ENCODE data around the gene SMIM31. TPM values are rescaled to one million over a fixed set of nuclear protein-coding genes. Genes with fewer than 3 reads are reported as not detected.

SMIM31 gene
- total RNA-seq: not detected in 2 replicates

GRCh38 chr4:164753873-164754488 is at the start of gene SMIM31:
SMIM31 (plus strand) TSS chr4:164754131; CDS start chr4:164770444, 16,313 bp downstream.
- intact Hi-C loops (cut with micrococcal nuclease): no loop called here

- intact Hi-C loops (cut with micrococcal nuclease): no loop called here
Observed at GRCh38 chr4:164706675-164707074, 47.3 kb upstream of the SMIM31 start.

- intact Hi-C loops (cut with micrococcal nuclease): no loop called here
Observed at GRCh38 chr4:164716901-164717300, 37.0 kb upstream of the SMIM31 start.

- intact Hi-C loops (cut with micrococcal nuclease): no loop called here
Observed at GRCh38 chr4:164718827-164719226, 35.1 kb upstream of the SMIM31 start.

- intact Hi-C loops (cut with micrococcal nuclease): no loop called here
Observed at GRCh38 chr4:164725066-164725465, 28.9 kb upstream of the SMIM31 start.

- intact Hi-C loops (cut with micrococcal nuclease): loop anchor here (5.0 kb wide), 2 partner anchors 1234 to 1249 kb away; no protein-coding TSS in a partner anchor
Observed at GRCh38 chr4:164730705-164731393, 23.1 kb upstream of the SMIM31 start.

GRCh38 chr4:164731827-164732474 is 22.0 kb upstream of the SMIM31 start:
- intact Hi-C loops (cut with micrococcal nuclease): loop anchor here (1.0 to 5.0 kb wide), 4 partner anchors 32 to 1250 kb away; no protein-coding TSS in a partner anchor

GRCh38 chr4:164734484-164734883 is 19.4 kb upstream of the SMIM31 start:
- intact Hi-C loops (cut with micrococcal nuclease): loop anchor here (5.0 kb wide), 2 partner anchors 1237 to 1252 kb away; no protein-coding TSS in a partner anchor

- intact Hi-C loops (cut with micrococcal nuclease): loop anchor here (1.0 to 5.0 kb wide), 3 partner anchors 1193 to 1266 kb away; no protein-coding TSS in a partner anchor
Observed at GRCh38 chr4:164748375-164748774, 5.6 kb upstream of the SMIM31 start.

GRCh38 chr4:164755432-164755831 is 1.5 kb downstream of the SMIM31 start:
- intact Hi-C loops (cut with micrococcal nuclease): no loop called here

- intact Hi-C loops (cut with micrococcal nuclease): no loop called here
Observed at GRCh38 chr4:164756686-164757085, 2.8 kb downstream of the SMIM31 start.

GRCh38 chr4:164761241-164761640 is 7.3 kb downstream of the SMIM31 start:
- intact Hi-C loops (cut with micrococcal nuclease): no loop called here

GRCh38 chr4:164761746-164762275 is 7.9 kb downstream of the SMIM31 start:
- intact Hi-C loops (cut with micrococcal nuclease): no loop called here

- intact Hi-C loops (cut with micrococcal nuclease): no loop called here
Observed at GRCh38 chr4:164765096-164765495, 11.2 kb downstream of the SMIM31 start.

GRCh38 chr4:164765833-164766232 is 11.9 kb downstream of the SMIM31 start:
- intact Hi-C loops (cut with micrococcal nuclease): no loop called here

- intact Hi-C loops (cut with micrococcal nuclease): loop anchor here (1.0 kb wide), 1 partner anchor 329 kb away; no protein-coding TSS in a partner anchor
Observed at GRCh38 chr4:164768516-164768915, 14.6 kb downstream of the SMIM31 start.

GRCh38 chr4:164770010-164770724 is 16.2 kb downstream of the SMIM31 start:
- intact Hi-C loops (cut with micrococcal nuclease): loop anchor here (10.0 kb wide), 1 partner anchor 695 kb away; no protein-coding TSS in a partner anchor

GRCh38 chr4:164771088-164771487 is 17.2 kb downstream of the SMIM31 start:
- intact Hi-C loops (cut with micrococcal nuclease): loop anchor here (10.0 kb wide), 1 partner anchor 694 kb away; no protein-coding TSS in a partner anchor

GRCh38 chr4:164772076-164772475 is 18.1 kb downstream of the SMIM31 start:
- intact Hi-C loops (cut with micrococcal nuclease): loop anchor here (10.0 kb wide), 1 partner anchor 693 kb away; no protein-coding TSS in a partner anchor

- intact Hi-C loops (cut with micrococcal nuclease): loop anchor here (1.0 to 10.0 kb wide), 3 partner anchors 233 to 686 kb away; no protein-coding TSS in a partner anchor
Observed at GRCh38 chr4:164779080-164779479, 25.1 kb downstream of the SMIM31 start.

GRCh38 chr4:164779811-164780216 is 25.9 kb downstream of the SMIM31 start:
- intact Hi-C loops (cut with micrococcal nuclease): loop anchor here (1.0 to 10.0 kb wide), 3 partner anchors 232 to 685 kb away; no protein-coding TSS in a partner anchor
